B cell (primary cell): ENCODE measurements around the gene HDC. TPM values are rescaled to one million over a fixed set of nuclear protein-coding genes. Genes with fewer than 3 reads are reported as not detected.

Experiments
- ATAC-seq: fragments of 200-7000 bp; cut with Tn5 transposase; one replicate; pipeline ENCODE4 v1.10.0; 2021; ENCODE audit warnings: low read depth, mild to moderate bottlenecking, moderate number of reproducible peaks, moderate library complexity
- CTCF ChIA-PET: fragments of 350-600 bp; sonication (Branson Sonifier 250); formaldehyde crosslinking; loops from one replicate; lab custom pipeline; 2021; ENCODE audit warnings: antibody characterized with exemption, inconsistent platforms; lab: Charles Lee
- POLR2A ChIA-PET: fragments of 350-600 bp; sonication (Branson Sonifier 250); formaldehyde crosslinking; loops from one replicate; lab custom pipeline; 2021; ENCODE audit warnings: antibody characterized with exemption; lab: Charles Lee
- DNase-seq: peaks from one replicate; pipeline ENCODE4 v3.0.0; 2013
- H2AFZ ChIP-seq: 2 replicates; pipeline ENCODE4 v1.6.1; 2012; ENCODE audit warnings: mild to moderate bottlenecking, low read depth, low read length; ENCODE audit not compliant: insufficient read depth, poor library complexity, severe bottlenecking
- H3K27ac ChIP-seq, 2 donors: 1 replicate in 1 of 2; 2 replicates in 1 of 2; pipeline ENCODE4 v1.5.1; 2012 to 2013; ENCODE audit warnings: low read length in 2 of 2, mild to moderate bottlenecking in 2 of 2, moderate library complexity in 1 of 2
- H3K27me3 ChIP-seq, 4 experiments: fragments of 200-600 bp in 1 of 4; sonication (generic) in 1 of 4; replicated peaks in 1 of 4; 1 replicate in 2 of 4; 2 replicates in 2 of 4; pipeline versions ENCODE4 v1.6.1 to v1.7.0; 2013 to 2016; ENCODE audit warnings: low read length in 3 of 4, mild to moderate bottlenecking in 2 of 4, mixed read lengths in 1 of 4, moderate library complexity in 1 of 4; ENCODE audit not compliant: insufficient read depth in 4 of 4, control insufficient read depth in 3 of 4; ENCODE audit errors: control extremely low read depth in 1 of 4
- H3K36me3 ChIP-seq, 2 experiments: replicated peaks in 1 of 2; 1 replicate in 1 of 2; 2 replicates in 1 of 2; pipeline versions ENCODE4 v1.6.1 to v1.7.1; 2013; ENCODE audit warnings: low read length in 1 of 2; ENCODE audit not compliant: insufficient read depth in 2 of 2, control insufficient read depth in 1 of 2; ENCODE audit errors: control extremely low read depth in 1 of 2, extremely low read depth in 1 of 2
- H3K4me1 ChIP-seq, 2 donors: fragments of 200-600 bp in 1 of 2; sonication (generic) in 1 of 2; 1 replicate in 1 of 2; 2 replicates in 1 of 2; pipeline versions ENCODE4 v1.5.1 to v1.6.1; 2013 to 2017; ENCODE audit warnings: low read length in 2 of 2; ENCODE audit not compliant: control insufficient read depth in 2 of 2, insufficient read depth in 2 of 2
- H3K4me2 ChIP-seq: replicated peaks from 2 replicates; pipeline ENCODE3; 2012; ENCODE audit warnings: mild to moderate bottlenecking, low read depth, low read length; ENCODE audit not compliant: poor library complexity, severe bottlenecking
- H3K4me3 ChIP-seq, 5 experiments: fragments of 200-600 bp in 1 of 5; sonication (generic) in 1 of 5; 1 replicate in 3 of 5; 2 replicates in 2 of 5; pipeline versions ENCODE4 v1.5.1 to v1.7.0; 2011 to 2016; ENCODE audit warnings: low read length in 4 of 5, mild to moderate bottlenecking in 4 of 5, low read depth in 2 of 5, control low read depth in 1 of 5, moderate library complexity in 1 of 5; ENCODE audit not compliant: insufficient read depth in 1 of 5; ENCODE audit errors: control extremely low read depth in 1 of 5, extremely low read depth in 1 of 5
- H3K79me2 ChIP-seq: fragments of 200-600 bp; sonication (generic); one replicate; pipeline ENCODE4 v1.6.0; 2016; ENCODE audit warnings: low read length; ENCODE audit not compliant: control insufficient read depth, insufficient read depth
- H3K9ac ChIP-seq: fragments of 200-600 bp; sonication (generic); 2 replicates; pipeline ENCODE4 v1.6.1; 2017; ENCODE audit warnings: mild to moderate bottlenecking, low read length, moderate library complexity
- H3K9me3 ChIP-seq, 3 donors: one replicate each; pipeline versions ENCODE4 v1.6.1 to v1.7.1; 2013; ENCODE audit warnings: low read length in 2 of 3; ENCODE audit not compliant: control insufficient read depth in 2 of 3, insufficient read depth in 1 of 3; ENCODE audit errors: control extremely low read depth in 1 of 3
- H4K20me1 ChIP-seq: 2 replicates; pipeline ENCODE4 v1.6.0; 2012; ENCODE audit warnings: mild to moderate bottlenecking, low read length; ENCODE audit not compliant: insufficient read depth, control insufficient read depth, poor library complexity, severe bottlenecking
- H3K27ac Mint-ChIP-seq: one replicate; pipeline ENCODE4 v1.8.0; 2021; ENCODE audit warnings: mixed read lengths
- H3K27me3 Mint-ChIP-seq: one replicate; pipeline ENCODE4 v1.8.0; 2021; ENCODE audit warnings: mixed read lengths
- H3K4me1 Mint-ChIP-seq: one replicate; pipeline ENCODE4 v1.8.0; 2021; ENCODE audit warnings: mixed read lengths
- H3K4me3 Mint-ChIP-seq: one replicate; pipeline ENCODE4 v1.8.0; 2021; ENCODE audit warnings: mixed read lengths
- H3K9me3 Mint-ChIP-seq: one replicate; pipeline ENCODE4 v1.8.0; 2022; ENCODE audit warnings: mixed read lengths; ENCODE audit not compliant: insufficient read depth
- EZH2 ChIP-seq: IDR thresholded peaks from 2 replicates; pipeline ENCODE4 v1.6.1; 2012; ENCODE audit warnings: borderline replicate concordance, low read depth, mild to moderate bottlenecking, moderate library complexity, low read length; ENCODE audit not compliant: insufficient read depth, poor library complexity, severe bottlenecking
- WGBS: methylation state at CpG from one replicate; pipeline ENCODE4 v1.1.5; 2013; ENCODE audit warnings: missing lambda C conversion rate; ENCODE audit not compliant: insufficient coverage; 5-methylcytosine and 5-hydroxymethylcytosine counted together
- intact Hi-C: fragments of 100-400 bp; cut with micrococcal nuclease; formaldehyde crosslinking; loops from one replicate; pipeline ENCODE4 v1.10.0; 2022
- polyA plus RNA-seq: library from polyadenylated mRNA; depleted of rRNA; stranded (reverse); fragments of >200 nt; gene quantifications from 2 replicates; pipeline ENCODE4 v1.2.3, GENCODE V29; 2012
- total RNA-seq, 2 donors: library from RNA; stranded (reverse); fragments of 120-200 nt in 1 of 2; gene quantifications; 1 replicate in 1 of 2; 2 replicates in 1 of 2; pipeline versions ENCODE4 v1.2.3 to v1.2.4, GENCODE V29; 2013 to 2022
- TF ChIP-seq, protein P1 (sequence below): fragments of 200-600 bp; IDR thresholded peaks from one replicate; pipeline ENCODE4 v1.8.0; 2022; ENCODE audit warnings: antibody characterized with exemption, mild to moderate bottlenecking

HDC gene
- total and polyA plus RNA-seq, 2 donors (not counting 1 experiment from before 2014, with no cell fraction given), result 0.88 TPM; not detected in 1

DNA sequence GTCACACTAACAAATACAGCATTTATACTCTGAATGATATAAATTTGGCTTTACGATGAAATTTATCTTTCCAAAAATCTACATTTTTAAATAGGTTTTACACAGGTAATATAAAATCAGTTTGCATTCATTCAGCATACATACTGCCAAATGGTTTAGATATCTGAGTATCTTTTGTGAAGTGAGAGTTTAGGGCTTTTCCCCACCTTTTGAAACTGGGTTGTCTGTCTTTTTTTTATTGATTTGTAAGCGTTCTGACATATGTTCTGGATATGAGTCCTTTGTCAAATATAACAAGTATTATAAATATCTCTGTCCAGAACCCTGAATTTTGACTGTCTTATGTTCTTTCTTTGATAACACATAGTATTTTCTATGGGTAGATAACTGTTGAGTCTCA is 47.1 kb upstream of the HDC start:
- Mint-ChIP-seq H3K4me3 (no peak overlapping the region), H3K27me3 (no peaks in the 10 kb centered on the region), H3K4me1 (peaks cover 4% of the 10 kb centered on the region), H3K9me3 (no peaks in the 10 kb centered on the region), H3K27ac (no peak overlapping the region)
- no peak for TF ChIP-seq EZH2
- TF ChIP-seq, protein P1, sequence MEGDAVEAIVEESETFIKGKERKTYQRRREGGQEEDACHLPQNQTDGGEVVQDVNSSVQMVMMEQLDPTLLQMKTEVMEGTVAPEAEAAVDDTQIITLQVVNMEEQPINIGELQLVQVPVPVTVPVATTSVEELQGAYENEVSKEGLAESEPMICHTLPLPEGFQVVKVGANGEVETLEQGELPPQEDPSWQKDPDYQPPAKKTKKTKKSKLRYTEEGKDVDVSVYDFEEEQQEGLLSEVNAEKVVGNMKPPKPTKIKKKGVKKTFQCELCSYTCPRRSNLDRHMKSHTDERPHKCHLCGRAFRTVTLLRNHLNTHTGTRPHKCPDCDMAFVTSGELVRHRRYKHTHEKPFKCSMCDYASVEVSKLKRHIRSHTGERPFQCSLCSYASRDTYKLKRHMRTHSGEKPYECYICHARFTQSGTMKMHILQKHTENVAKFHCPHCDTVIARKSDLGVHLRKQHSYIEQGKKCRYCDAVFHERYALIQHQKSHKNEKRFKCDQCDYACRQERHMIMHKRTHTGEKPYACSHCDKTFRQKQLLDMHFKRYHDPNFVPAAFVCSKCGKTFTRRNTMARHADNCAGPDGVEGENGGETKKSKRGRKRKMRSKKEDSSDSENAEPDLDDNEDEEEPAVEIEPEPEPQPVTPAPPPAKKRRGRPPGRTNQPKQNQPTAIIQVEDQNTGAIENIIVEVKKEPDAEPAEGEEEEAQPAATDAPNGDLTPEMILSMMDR, result no peak
- ChIA-PET CTCF (no interaction called here), POLR2A (no interaction called here)
- Histone ChIP-seq H3K4me3 (no peak overlapping the region), H2AFZ (no peak overlapping the region), H3K27me3 (no peaks in the 10 kb centered on the region), H3K36me3 (peaks cover 2 to 9% of the 10 kb centered on the region in 2 experiments), H3K27ac (no peak overlapping the region), H3K4me2 (no peak overlapping the region), H3K9ac (no peak overlapping the region), H3K9me3 (peaks cover 0 to 6% (median 3%) of the 10 kb centered on the region in 3 donors), H3K79me2 (peaks cover 15% of the 10 kb centered on the region), H4K20me1 (peaks cover 4% of the 10 kb centered on the region), H3K4me1 (no peaks in the 10 kb centered on the region)
- WGBS, result no CpG with 5 or more reads among the region's 2 CpGs
- no peak for ATAC-seq
- intact Hi-C loops, result loop anchor here (10.0 kb wide), 1 partner anchor 1078 kb away; no protein-coding TSS in a partner anchor
- DNase-seq, result no peak

DNA sequence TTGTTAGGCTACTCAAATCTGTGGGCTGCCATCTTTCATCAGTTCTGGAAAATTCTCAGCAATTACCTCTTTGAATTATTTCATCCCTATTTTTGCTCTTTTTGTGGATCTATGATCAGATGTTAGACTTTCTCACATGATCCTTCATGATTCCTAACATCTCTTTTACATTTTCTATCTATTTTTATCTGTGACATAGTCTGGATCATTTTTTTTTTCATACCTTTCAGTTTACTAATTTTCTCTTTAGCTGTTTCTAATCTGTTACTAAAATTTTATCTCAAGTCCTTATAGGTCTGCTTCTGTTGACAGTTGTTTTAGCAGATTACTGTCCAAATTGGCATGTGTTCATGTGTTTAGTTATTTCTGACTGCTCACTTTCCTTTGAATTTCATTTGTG is 42.3 kb upstream of the HDC start:
- peaks cover 5% of the 10 kb centered on the region for H3K4me1 Mint-ChIP-seq
- ATAC-seq, result no peak
- no peaks in the 10 kb centered on the region for H3K27me3 Mint-ChIP-seq
- no peak overlapping the region for H3K27ac Mint-ChIP-seq
- DNase-seq, result no peak
- Histone ChIP-seq H3K4me1 (peaks cover 2% of the 10 kb centered on the region in 2 donors), H3K4me2 (no peak overlapping the region), H4K20me1 (no peaks in the 10 kb centered on the region), H3K4me3 (no peak overlapping the region), H2AFZ (no peak overlapping the region), H3K79me2 (peaks cover 5% of the 10 kb centered on the region), H3K9ac (no peak overlapping the region), H3K27me3 (no peaks in the 10 kb centered on the region), H3K27ac (no peak overlapping the region), H3K36me3 (peaks cover 3 to 13% of the 10 kb centered on the region in 2 experiments), H3K9me3 (peaks cover 0 to 8% (median 6%) of the 10 kb centered on the region in 3 donors)
- intact Hi-C loops, result no loop called here
- POLR2A ChIA-PET, result no interaction called here
- H3K9me3 Mint-ChIP-seq, result no peaks in the 10 kb centered on the region
- TF ChIP-seq, protein P1, result no peak
- no peak for TF ChIP-seq EZH2
- CTCF ChIA-PET, result interaction anchor here (0.7 kb wide), 1 partner anchor 9 kb away, joined by 3 read pairs; no protein-coding TSS in a partner anchor
- H3K4me3 Mint-ChIP-seq, result no peak overlapping the region
